ENCODE results near the gene TCN2.
A peak's percentile ranks its signal among the peaks of the same experiment; 100 is the strongest.
"Not testable (repeated sequence)": the region's sequence is repeated elsewhere in the genome, so short reads cannot be mapped to it uniquely, and the experiment has no call there.

The TCN2 gene

GRCh38 chr22:30606455-30607299, at the start of gene TCN2:
Gene TCN2, plus strand, starts transcription at chr22:30607174. Its CDS starts 158 bp downstream, at chr22:30607332.
- Histone ChIP-seq H3K27ac (ENCODE audit: low read depth, low read length) (peak within 1 kb of the TSS; percentile 82), H3K4me1 (ENCODE audit: control insufficient read depth, insufficient read depth, low read length) (peaks cover 21% of the 10 kb centered on the region)

GRCh38 chr22:30557243-30557642, 49.7 kb upstream of the TCN2 start:
- no peaks in the 10 kb centered on the region for H3K4me1 ChIP-seq (ENCODE audit: control insufficient read depth, insufficient read depth, low read length)
- no peaks in the 10 kb centered on the region for H3K27me3 ChIP-seq (ENCODE audit: control insufficient read depth, insufficient read depth, low read length)
- no peak overlapping the region for H3K4me3 ChIP-seq (ENCODE audit: low read length)
- H3K9ac ChIP-seq (ENCODE audit: low read length): no peak overlapping the region
- no peak overlapping the region for H3K27ac ChIP-seq (ENCODE audit: low read depth, low read length)
- no peaks in the 10 kb centered on the region for H3K36me3 ChIP-seq (ENCODE audit: control insufficient read depth, insufficient read depth, low read length)

More at GRCh38 chr22:30606455-30607299, at the start of gene TCN2:
- Histone ChIP-seq H3K4me3 (ENCODE audit: low read length) (peak within 1 kb of the TSS; percentile 97), H3K27me3 (ENCODE audit: control insufficient read depth, insufficient read depth, low read length) (no peaks in the 10 kb centered on the region), H3K36me3 (ENCODE audit: control insufficient read depth, insufficient read depth, low read length) (no peaks in the 10 kb centered on the region), H3K9ac (ENCODE audit: low read length) (peak within 1 kb of the TSS; percentile 70)

DNA sequence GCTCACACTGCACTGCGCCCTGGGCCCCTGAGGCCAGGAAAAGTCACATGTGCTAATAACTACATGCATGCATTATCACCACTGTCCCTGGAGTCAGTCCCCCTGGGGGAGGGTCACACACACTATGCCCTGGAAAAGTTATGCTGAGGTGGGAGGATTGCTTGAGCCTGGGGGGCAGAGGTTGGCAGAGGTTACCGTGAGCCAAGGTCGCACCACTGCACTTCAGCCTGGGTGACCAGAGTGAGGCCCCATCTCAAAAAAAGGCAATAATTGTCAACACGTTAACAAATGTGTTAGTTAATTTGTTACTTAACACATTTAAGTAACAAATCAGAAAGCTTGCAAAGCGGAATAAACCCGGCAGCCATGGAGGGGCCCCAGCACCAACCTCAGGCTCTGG, 47.1 kb upstream of the TCN2 start:
- H3K4me1 ChIP-seq (ENCODE audit: control insufficient read depth, insufficient read depth, low read length): no peaks in the 10 kb centered on the region
- H3K27ac ChIP-seq (ENCODE audit: low read depth, low read length): no peak overlapping the region
- H3K4me3 ChIP-seq (ENCODE audit: low read length): no peak overlapping the region
- H3K9ac ChIP-seq (ENCODE audit: low read length): no peak overlapping the region
- H3K27me3 ChIP-seq (ENCODE audit: control insufficient read depth, insufficient read depth, low read length): no peaks in the 10 kb centered on the region
- no peaks in the 10 kb centered on the region for H3K36me3 ChIP-seq (ENCODE audit: control insufficient read depth, insufficient read depth, low read length)

DNA sequence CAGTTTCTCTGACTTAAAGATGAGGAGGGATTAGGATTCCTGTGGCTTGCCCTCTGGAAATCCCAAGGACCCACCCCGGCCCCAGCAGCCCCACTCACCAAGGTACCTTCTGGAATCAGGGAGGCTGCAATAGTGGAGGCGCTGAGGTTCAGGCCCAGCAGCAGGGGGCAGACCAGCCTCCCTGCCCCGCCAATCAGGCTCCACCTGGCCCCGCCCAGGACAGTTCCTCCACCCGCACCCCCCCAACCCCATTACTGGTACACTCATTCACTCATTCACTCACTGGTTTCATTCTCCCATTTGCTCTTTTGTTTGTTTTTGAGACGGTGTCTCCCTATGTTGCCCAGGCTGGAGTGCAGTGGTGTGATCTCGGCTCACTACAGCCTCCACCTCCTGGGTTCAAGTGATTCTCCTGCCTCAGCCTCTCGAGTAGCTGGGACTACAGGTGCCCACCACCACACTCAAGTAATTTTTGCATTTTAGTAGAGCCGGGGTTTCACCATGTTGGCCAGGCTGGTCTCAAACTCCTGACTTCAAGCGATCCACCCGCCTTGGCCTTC, 46.3 kb upstream of the TCN2 start:
- H3K9ac ChIP-seq (ENCODE audit: low read length); H3K36me3 ChIP-seq (ENCODE audit: control insufficient read depth, insufficient read depth, low read length); H3K27ac ChIP-seq (ENCODE audit: low read depth, low read length); H3K4me3 ChIP-seq (ENCODE audit: low read length); H3K4me1 ChIP-seq (ENCODE audit: control insufficient read depth, insufficient read depth, low read length); H3K27me3 ChIP-seq (ENCODE audit: control insufficient read depth, insufficient read depth, low read length): not testable (repeated sequence)

DNA sequence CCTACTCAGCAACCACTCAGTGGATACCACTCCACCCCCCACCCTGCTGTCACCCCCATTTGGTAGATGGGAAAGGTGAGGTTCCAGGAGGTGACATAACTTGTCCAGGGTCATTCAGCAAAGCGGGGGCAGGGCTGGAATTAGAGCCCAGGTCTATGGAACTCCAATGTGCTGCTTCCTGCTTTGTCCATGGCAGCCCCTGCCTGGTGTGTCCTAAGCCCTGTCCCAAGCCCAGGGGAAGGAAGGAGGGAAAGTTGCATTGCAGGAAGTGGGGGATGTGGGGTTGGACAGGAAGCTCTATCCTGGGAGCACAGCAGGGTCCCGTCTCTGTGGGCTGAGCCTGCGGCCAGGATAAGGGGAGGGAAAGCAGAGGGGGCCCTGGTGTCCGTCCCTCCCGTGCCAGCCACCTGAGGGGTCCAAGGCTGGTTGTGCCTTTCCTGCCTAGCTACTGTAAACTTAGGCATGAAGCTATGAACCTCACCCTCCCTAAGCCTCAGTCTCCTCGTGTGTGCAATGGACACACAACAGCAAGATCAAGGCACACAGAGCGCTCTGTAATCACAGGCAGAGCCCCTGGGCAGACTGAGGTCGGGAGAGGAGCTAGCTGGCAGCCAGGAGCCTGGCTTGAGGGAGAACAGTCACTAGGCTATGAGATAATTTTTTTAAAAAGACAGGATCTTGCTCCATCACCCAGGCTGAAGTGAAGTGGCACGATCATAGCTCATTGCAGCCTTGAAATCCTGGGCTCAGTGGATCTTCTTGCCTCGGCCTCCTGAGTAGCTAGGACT, 45.4 kb upstream of the TCN2 start:
- Histone ChIP-seq H3K27me3 (ENCODE audit: control insufficient read depth, insufficient read depth, low read length) (no peaks in the 10 kb centered on the region), H3K9ac (ENCODE audit: low read length) (no peak overlapping the region), H3K36me3 (ENCODE audit: control insufficient read depth, insufficient read depth, low read length) (no peaks in the 10 kb centered on the region), H3K4me3 (ENCODE audit: low read length) (no peak overlapping the region), H3K4me1 (ENCODE audit: control insufficient read depth, insufficient read depth, low read length) (no peaks in the 10 kb centered on the region), H3K27ac (ENCODE audit: low read depth, low read length) (no peak overlapping the region)

GRCh38 chr22:30562366-30562765, 44.6 kb upstream of the TCN2 start:
- H3K4me1 ChIP-seq (ENCODE audit: control insufficient read depth, insufficient read depth, low read length): no peaks in the 10 kb centered on the region
- H3K36me3 ChIP-seq (ENCODE audit: control insufficient read depth, insufficient read depth, low read length): no peaks in the 10 kb centered on the region
- H3K27me3 ChIP-seq (ENCODE audit: control insufficient read depth, insufficient read depth, low read length): no peaks in the 10 kb centered on the region
- H3K9ac ChIP-seq (ENCODE audit: low read length): no peak overlapping the region
- no peak overlapping the region for H3K4me3 ChIP-seq (ENCODE audit: low read length)
- no peak overlapping the region for H3K27ac ChIP-seq (ENCODE audit: low read depth, low read length)

GRCh38 chr22:30564045-30564760, 42.8 kb upstream of the TCN2 start:
- Histone ChIP-seq H3K36me3 (ENCODE audit: control insufficient read depth, insufficient read depth, low read length) (no peaks in the 10 kb centered on the region), H3K4me3 (ENCODE audit: low read length) (no peak overlapping the region), H3K9ac (ENCODE audit: low read length) (no peak overlapping the region), H3K4me1 (ENCODE audit: control insufficient read depth, insufficient read depth, low read length) (no peaks in the 10 kb centered on the region), H3K27ac (ENCODE audit: low read depth, low read length) (no peak overlapping the region), H3K27me3 (ENCODE audit: control insufficient read depth, insufficient read depth, low read length) (no peaks in the 10 kb centered on the region)

GRCh38 chr22:30564761-30565119, 42.2 kb upstream of the TCN2 start:
- no peak overlapping the region for H3K4me3 ChIP-seq (ENCODE audit: low read length)
- H3K9ac ChIP-seq (ENCODE audit: low read length): no peak overlapping the region
- no peak overlapping the region for H3K27ac ChIP-seq (ENCODE audit: low read depth, low read length)

GRCh38 chr22:30565341-30565740, 41.6 kb upstream of the TCN2 start:
- Histone ChIP-seq H3K4me3 (ENCODE audit: low read length) (no peak overlapping the region), H3K36me3 (ENCODE audit: control insufficient read depth, insufficient read depth, low read length) (no peaks in the 10 kb centered on the region), H3K4me1 (ENCODE audit: control insufficient read depth, insufficient read depth, low read length) (no peaks in the 10 kb centered on the region), H3K27ac (ENCODE audit: low read depth, low read length) (no peak overlapping the region), H3K9ac (ENCODE audit: low read length) (no peak overlapping the region), H3K27me3 (ENCODE audit: control insufficient read depth, insufficient read depth, low read length) (no peaks in the 10 kb centered on the region)

More at GRCh38 chr22:30564761-30565119, 42.2 kb upstream of the TCN2 start:
- H3K27me3 ChIP-seq (ENCODE audit: control insufficient read depth, insufficient read depth, low read length): no peaks in the 10 kb centered on the region
- no peaks in the 10 kb centered on the region for H3K4me1 ChIP-seq (ENCODE audit: control insufficient read depth, insufficient read depth, low read length)
- no peaks in the 10 kb centered on the region for H3K36me3 ChIP-seq (ENCODE audit: control insufficient read depth, insufficient read depth, low read length)

- Histone ChIP-seq H3K4me3 (ENCODE audit: low read length) (no peak overlapping the region), H3K4me1 (ENCODE audit: control insufficient read depth, insufficient read depth, low read length) (no peaks in the 10 kb centered on the region), H3K9ac (ENCODE audit: low read length) (no peak overlapping the region), H3K36me3 (ENCODE audit: control insufficient read depth, insufficient read depth, low read length) (no peaks in the 10 kb centered on the region), H3K27ac (ENCODE audit: low read depth, low read length) (no peak overlapping the region), H3K27me3 (ENCODE audit: control insufficient read depth, insufficient read depth, low read length) (no peaks in the 10 kb centered on the region)
Measured at GRCh38 chr22:30566125-30566524, 40.8 kb upstream of the TCN2 start.

DNA sequence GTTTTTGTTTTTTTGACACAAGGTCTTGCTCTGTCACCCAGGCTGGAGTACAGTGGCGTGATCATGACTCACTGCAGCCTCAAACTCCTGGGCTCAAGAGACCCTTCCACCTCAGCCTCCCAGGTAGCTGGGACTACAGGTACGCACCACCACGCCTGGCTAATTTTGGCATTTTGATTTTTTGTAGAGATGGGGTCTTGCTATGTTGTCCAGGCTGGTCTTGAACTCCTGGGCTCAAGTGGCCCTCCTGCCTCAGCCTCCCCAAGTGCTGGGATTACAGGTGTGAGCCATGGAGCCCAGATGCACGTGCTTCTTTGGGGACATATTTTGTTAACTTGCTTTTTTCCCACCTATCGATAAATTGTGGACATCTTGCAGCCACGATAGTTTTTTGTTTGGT, 39.7 kb upstream of the TCN2 start:
- H3K27ac ChIP-seq (ENCODE audit: low read depth, low read length); H3K9ac ChIP-seq (ENCODE audit: low read length); H3K27me3 ChIP-seq (ENCODE audit: control insufficient read depth, insufficient read depth, low read length); H3K4me1 ChIP-seq (ENCODE audit: control insufficient read depth, insufficient read depth, low read length); H3K36me3 ChIP-seq (ENCODE audit: control insufficient read depth, insufficient read depth, low read length); H3K4me3 ChIP-seq (ENCODE audit: low read length): not testable (repeated sequence)

GRCh38 chr22:30568137-30568805, 38.7 kb upstream of the TCN2 start:
- no peak overlapping the region for H3K9ac ChIP-seq (ENCODE audit: low read length)
- H3K4me3 ChIP-seq (ENCODE audit: low read length): no peak overlapping the region
- no peaks in the 10 kb centered on the region for H3K27me3 ChIP-seq (ENCODE audit: control insufficient read depth, insufficient read depth, low read length)
- H3K36me3 ChIP-seq (ENCODE audit: control insufficient read depth, insufficient read depth, low read length): no peaks in the 10 kb centered on the region
- H3K4me1 ChIP-seq (ENCODE audit: control insufficient read depth, insufficient read depth, low read length): no peaks in the 10 kb centered on the region
- H3K27ac ChIP-seq (ENCODE audit: low read depth, low read length): no peak overlapping the region
